Left ventricle myocardium inferior (tissue), 1 donor: ENCODE results near the gene C1QA. TPM values are rescaled to one million over a fixed set of nuclear protein-coding genes. Genes with fewer than 3 reads are reported as not detected.

Experiments used
- DNase-seq: peaks from one replicate; pipeline ENCODE4 v3.0.0-alpha.2; 2020
- H3K27ac ChIP-seq: fragments of 200-600 bp; replicated peaks from 2 replicates; pipeline ENCODE4 v1.8.0; 2021
- H3K27me3 ChIP-seq: fragments of 200-600 bp; 2 replicates; pipeline ENCODE4 v1.8.0; 2021; ENCODE audit warnings: low read depth
- H3K36me3 ChIP-seq: fragments of 200-600 bp; 2 replicates; pipeline ENCODE4 v1.8.0; 2021
- H3K4me1 ChIP-seq: fragments of 200-600 bp; 2 replicates; pipeline ENCODE4 v1.8.0; 2021
- H3K4me3 ChIP-seq: fragments of 200-600 bp; 2 replicates; pipeline ENCODE4 v1.8.0; 2021; ENCODE audit warnings: mild to moderate bottlenecking, moderate library complexity
- H3K9me3 ChIP-seq: fragments of 200-600 bp; replicated peaks from 2 replicates; pipeline ENCODE4 v1.8.0; 2021
- intact Hi-C: fragments of 100-400 bp; cut with micrococcal nuclease; formaldehyde crosslinking; loops from one replicate; pipeline ENCODE4 v1.11.0; 2022
- microRNA-seq: library from miRNA; unstranded; fragments of <30 nt; microRNA quantifications from one replicate; pipeline ENCODE4 v1.2.0, GENCODE V29; 2020
- total RNA-seq: library from RNA; stranded (reverse); fragmentation: NEBNext Ultra II Directional; extraction: Animal tissue kit (Norgen Biotek cat#: 25700); gene quantifications from one replicate; pipeline ENCODE4 v1.2.1, GENCODE V29; 2021
- TF ChIP-seq, protein P1 (sequence below): fragments of 200-600 bp; IDR thresholded peaks from 2 replicates; pipeline ENCODE4 v1.8.0; 2021; ENCODE audit warnings: antibody characterized with exemption, mild to moderate bottlenecking, borderline replicate concordance
- donor health status: DM: no; HTN: yes; CAD: no; lungs with severe emphysema.

C1QA gene
- total RNA-seq, 1 donor from 2014 or later = 70.1 TPM

DNA sequence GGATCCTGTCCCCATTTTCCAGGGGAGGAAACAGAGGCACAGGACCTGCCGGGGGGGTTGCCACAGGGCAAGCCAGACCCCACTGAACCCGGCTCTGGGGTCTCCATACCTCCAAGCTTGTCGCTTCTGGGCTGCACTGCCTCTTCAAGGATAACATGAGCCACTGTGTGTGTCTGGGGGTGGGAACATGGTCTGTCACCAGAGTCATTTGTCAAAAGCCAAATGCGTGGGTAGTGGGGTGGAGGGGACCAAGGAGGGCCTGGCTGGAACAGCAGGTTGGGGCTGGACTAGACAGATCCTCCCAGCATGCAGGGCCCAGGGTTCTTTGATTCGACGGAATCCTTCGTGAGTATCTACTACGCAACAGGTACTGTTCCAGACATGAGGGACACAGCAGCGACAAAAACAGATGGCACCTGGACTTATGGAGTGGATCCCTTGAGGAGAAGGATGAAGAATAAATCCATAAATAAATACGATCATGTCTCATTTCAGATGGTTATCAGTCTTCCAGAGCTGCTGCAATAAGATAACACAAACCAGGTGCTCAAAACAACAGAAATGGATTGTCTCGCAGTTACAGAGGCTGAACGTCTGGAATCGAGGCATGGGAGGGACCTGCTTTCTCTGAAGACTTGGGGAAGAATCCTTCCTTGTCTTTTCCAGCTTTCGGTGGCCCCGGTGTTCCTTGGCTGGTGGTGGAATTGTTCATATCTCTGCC lies 45.3 kb downstream of the C1QA start:
- H3K27ac ChIP-seq = no peak overlapping the region
- H3K4me1 ChIP-seq = no peaks in the 10 kb centered on the region
- no peak overlapping the region for H3K4me3 ChIP-seq
- TF ChIP-seq, protein P1, sequence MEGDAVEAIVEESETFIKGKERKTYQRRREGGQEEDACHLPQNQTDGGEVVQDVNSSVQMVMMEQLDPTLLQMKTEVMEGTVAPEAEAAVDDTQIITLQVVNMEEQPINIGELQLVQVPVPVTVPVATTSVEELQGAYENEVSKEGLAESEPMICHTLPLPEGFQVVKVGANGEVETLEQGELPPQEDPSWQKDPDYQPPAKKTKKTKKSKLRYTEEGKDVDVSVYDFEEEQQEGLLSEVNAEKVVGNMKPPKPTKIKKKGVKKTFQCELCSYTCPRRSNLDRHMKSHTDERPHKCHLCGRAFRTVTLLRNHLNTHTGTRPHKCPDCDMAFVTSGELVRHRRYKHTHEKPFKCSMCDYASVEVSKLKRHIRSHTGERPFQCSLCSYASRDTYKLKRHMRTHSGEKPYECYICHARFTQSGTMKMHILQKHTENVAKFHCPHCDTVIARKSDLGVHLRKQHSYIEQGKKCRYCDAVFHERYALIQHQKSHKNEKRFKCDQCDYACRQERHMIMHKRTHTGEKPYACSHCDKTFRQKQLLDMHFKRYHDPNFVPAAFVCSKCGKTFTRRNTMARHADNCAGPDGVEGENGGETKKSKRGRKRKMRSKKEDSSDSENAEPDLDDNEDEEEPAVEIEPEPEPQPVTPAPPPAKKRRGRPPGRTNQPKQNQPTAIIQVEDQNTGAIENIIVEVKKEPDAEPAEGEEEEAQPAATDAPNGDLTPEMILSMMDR = no peak
- H3K27me3 ChIP-seq = peaks cover 72% of the 10 kb centered on the region
- H3K9me3 ChIP-seq = no peaks in the 10 kb centered on the region
- intact Hi-C loops = no loop called here
- no peak for DNase-seq
- no peaks in the 10 kb centered on the region for H3K36me3 ChIP-seq

- no peak for DNase-seq
- no peak overlapping the region for H3K27ac ChIP-seq
- peaks cover 77% of the 10 kb centered on the region for H3K27me3 ChIP-seq
- H3K4me1 ChIP-seq = no peaks in the 10 kb centered on the region
- no peaks in the 10 kb centered on the region for H3K36me3 ChIP-seq
- no peaks in the 10 kb centered on the region for H3K9me3 ChIP-seq
- H3K4me3 ChIP-seq = no peak overlapping the region
- intact Hi-C loops = no loop called here
- TF ChIP-seq, protein P1 = no peak
Measured at GRCh38 chr1:22683547-22683946, 47.1 kb downstream of the C1QA start.

- no peak for DNase-seq
- TF ChIP-seq, protein P1 = no peak
Measured at GRCh38 chr1:22685591-22686059, 49.2 kb downstream of the C1QA start.

GRCh38 chr1:22687191-22687590 lies 50.8 kb downstream of the C1QA start:
- intact Hi-C loops = no loop called here
- Histone ChIP-seq H3K27me3 (peaks cover 82% of the 10 kb centered on the region), H3K27ac (no peak overlapping the region), H3K4me3 (no peak overlapping the region), H3K36me3 (no peaks in the 10 kb centered on the region), H3K9me3 (no peaks in the 10 kb centered on the region), H3K4me1 (no peaks in the 10 kb centered on the region)
- no peak for DNase-seq
- TF ChIP-seq, protein P1 = no peak

More at GRCh38 chr1:22685591-22686059, 49.2 kb downstream of the C1QA start:
- Histone ChIP-seq H3K27me3 (peaks cover 90% of the 10 kb centered on the region), H3K4me3 (no peak overlapping the region), H3K4me1 (no peaks in the 10 kb centered on the region), H3K36me3 (no peaks in the 10 kb centered on the region), H3K9me3 (no peaks in the 10 kb centered on the region), H3K27ac (no peak overlapping the region)
- intact Hi-C loops = no loop called here

GRCh38 chr1:22688466-22688865 lies 52.0 kb downstream of the C1QA start:
- DNase-seq = no peak
- TF ChIP-seq, protein P1 = no peak
- no peaks in the 10 kb centered on the region for H3K9me3 ChIP-seq
- intact Hi-C loops = no loop called here
- no peak overlapping the region for H3K4me3 ChIP-seq
- peaks cover 74% of the 10 kb centered on the region for H3K27me3 ChIP-seq
- no peaks in the 10 kb centered on the region for H3K36me3 ChIP-seq
- H3K4me1 ChIP-seq = no peaks in the 10 kb centered on the region
- no peak overlapping the region for H3K27ac ChIP-seq

Small RNA genes lying within 50 kb of the gene (microRNA-seq; reads per million reads assigned to microRNA genes)
- not detected for gene MIR6127

Other genes with a start within 250 kb of the C1QA start
- 17.9 TPM for gene ZBTB40, start 184.8 kb upstream of the C1QA start, total RNA-seq
- gene EPHA8, start 73.1 kb upstream of the C1QA start, total RNA-seq = not detected
- gene C1QC, start 7.0 kb downstream of the C1QA start, total RNA-seq = 76.6 TPM
- 96.2 TPM for gene C1QB, start 16.6 kb downstream of the C1QA start, total RNA-seq
- 2.0 TPM for gene EPHB2, start 74.2 kb downstream of the C1QA start, total RNA-seq